IMR-90 (cell line): ENCODE data around the gene TEX44. TPM values are rescaled to one million over a fixed set of nuclear protein-coding genes. Genes with fewer than 3 reads are reported as not detected.

ENCODE experiments used
- ATAC-seq: fragments of 200-7000 bp; cut with Tn5 transposase; 2 replicates; pipeline ENCODE4 v1.9.1; 2020; ENCODE audit warnings: low read depth, mild to moderate bottlenecking, moderate library complexity
- BruUV-seq: library from RNA; stranded (reverse); fragments of 400-500 nt; replicated peaks from 2 replicates; lab custom pipeline; 2021; lab: Mats Ljungman, UMichigan
- CTCF ChIA-PET: fragments of 300-600 bp; formaldehyde crosslinking; extraction: SDS; loops from one replicate; lab custom pipeline; 2021; ENCODE audit warnings: antibody characterized with exemption; lab: Yijun Ruan, JAX
- POLR2A ChIA-PET: fragments of 300-600 bp; sonication (Branson Sonifier 250); formaldehyde crosslinking; loops from one replicate; lab custom pipeline; 2022; ENCODE audit warnings: antibody characterized with exemption; ENCODE audit not compliant: unreplicated experiment; lab: Charles Lee
- DNase-seq: peaks from one replicate; pipeline ENCODE4 v3.0.0; 2013
- H2AFZ ChIP-seq: replicated peaks from 2 replicates; pipeline ENCODE3; 2013; ENCODE audit warnings: low read length, mild to moderate bottlenecking; ENCODE audit not compliant: poor library complexity
- H2AK5ac ChIP-seq: 2 replicates; pipeline ENCODE4 v1.6.1; 2013; ENCODE audit warnings: low read depth, low read length, inconsistent platforms
- H2AK9ac ChIP-seq: replicated peaks from 2 replicates; pipeline ENCODE3; 2013; ENCODE audit warnings: mild to moderate bottlenecking, low read depth, low read length, moderate library complexity; ENCODE audit not compliant: poor library complexity
- H2BK120ac ChIP-seq: 2 replicates; pipeline ENCODE4 v1.6.1; 2013; ENCODE audit warnings: low read depth, low read length, inconsistent platforms
- H2BK15ac ChIP-seq: 3 replicates; pipeline ENCODE4 v1.6.1; 2013; ENCODE audit warnings: low read depth, low read length, inconsistent platforms
- H2BK20ac ChIP-seq: 2 replicates; pipeline ENCODE4 v1.6.1; 2013; ENCODE audit warnings: low read depth, mild to moderate bottlenecking, inconsistent platforms, low read length, moderate library complexity
- H2BK5ac ChIP-seq: 2 replicates; pipeline ENCODE4 v1.6.1; 2013; ENCODE audit warnings: mild to moderate bottlenecking, low read depth, low read length, inconsistent platforms; ENCODE audit not compliant: poor library complexity, severe bottlenecking
- H3K14ac ChIP-seq: replicated peaks from 2 replicates; pipeline ENCODE4 v1.6.1; 2013; ENCODE audit warnings: low read depth, low read length, inconsistent platforms
- H3K18ac ChIP-seq: 2 replicates; pipeline ENCODE4 v1.6.1; 2013; ENCODE audit warnings: low read depth, low read length, control low read depth
- H3K23ac ChIP-seq: 2 replicates; pipeline ENCODE4 v1.6.1; 2013; ENCODE audit warnings: low read depth, low read length, inconsistent platforms
- H3K27ac ChIP-seq: 2 replicates; pipeline ENCODE4 v1.5.1; 2013; ENCODE audit warnings: mild to moderate bottlenecking, control low read depth, low read length; ENCODE audit not compliant: insufficient read depth
- H3K27me3 ChIP-seq: 2 replicates; pipeline ENCODE4 v1.6.1; 2013; ENCODE audit warnings: low read length; ENCODE audit not compliant: control insufficient read depth, insufficient read depth
- H3K36me3 ChIP-seq: 2 replicates; pipeline ENCODE4 v1.6.1; 2013; ENCODE audit warnings: low read length, mixed read lengths; ENCODE audit not compliant: control insufficient read depth, insufficient read depth
- H3K4ac ChIP-seq: 2 replicates; pipeline ENCODE4 v1.6.1; 2013; ENCODE audit warnings: low read depth, low read length, inconsistent platforms
- H3K4me1 ChIP-seq: 2 replicates; pipeline ENCODE4 v1.6.1; 2013; ENCODE audit warnings: low read length, mixed read lengths; ENCODE audit not compliant: control insufficient read depth, insufficient read depth
- H3K4me2 ChIP-seq: 2 replicates; pipeline ENCODE4 v1.6.1; 2013; ENCODE audit warnings: low read depth, mild to moderate bottlenecking, control low read depth, low read length, moderate library complexity
- H3K4me3 ChIP-seq: 2 replicates; pipeline ENCODE4 v1.5.1; 2013; ENCODE audit warnings: low read depth, mild to moderate bottlenecking, control low read depth, low read length, moderate library complexity; ENCODE audit not compliant: insufficient read depth
- H3K56ac ChIP-seq: 2 replicates; pipeline ENCODE4 v1.6.1; 2013; ENCODE audit warnings: low read length, inconsistent platforms; ENCODE audit not compliant: insufficient read depth; ENCODE audit errors: extremely low read depth
- H3K79me1 ChIP-seq, 2 experiments: 2 replicates each; pipeline ENCODE4 v1.6.1; 2013; ENCODE audit warnings: low read length in 2 of 2, inconsistent platforms in 1 of 2, low read depth in 1 of 2
- H3K9ac ChIP-seq: 2 replicates; pipeline ENCODE4 v1.6.1; 2013; ENCODE audit warnings: low read depth, low read length, control low read depth
- H3K9me1 ChIP-seq: 2 replicates; pipeline ENCODE4 v1.6.1; 2013; ENCODE audit warnings: low read length, inconsistent platforms; ENCODE audit not compliant: insufficient read depth
- H3K9me3 ChIP-seq: 2 replicates; pipeline ENCODE4 v1.6.1; 2013; ENCODE audit warnings: low read length; ENCODE audit not compliant: control insufficient read depth, insufficient read depth
- H4K20me1 ChIP-seq: 2 replicates; pipeline ENCODE4 v1.6.1; 2013; ENCODE audit warnings: low read length, inconsistent platforms; ENCODE audit not compliant: insufficient read depth
- H4K5ac ChIP-seq: 2 replicates; pipeline ENCODE4 v1.6.1; 2013; ENCODE audit warnings: mild to moderate bottlenecking, low read depth, low read length, control low read depth
- H4K8ac ChIP-seq, 2 experiments: 2 replicates each; pipeline ENCODE4 v1.6.1; 2013; ENCODE audit warnings: low read depth in 2 of 2, low read length in 2 of 2, control low read depth in 1 of 2, inconsistent platforms in 1 of 2
- H4K91ac ChIP-seq: 2 replicates; pipeline ENCODE4 v1.6.1; 2013; ENCODE audit warnings: low read depth, low read length, inconsistent platforms; ENCODE audit not compliant: insufficient read depth
- CEBPB ChIP-seq: IDR thresholded peaks from 2 replicates; pipeline ENCODE4 v1.6.1; 2012; ENCODE audit warnings: low read depth, low read length, improper control_type of control experiment
- WGBS, 2 experiments: methylation state at CpG; one replicate each; pipeline versions ENCODE4 v1.1.5 to v1.1.7; 2013; ENCODE audit warnings: missing lambda C conversion rate in 2 of 2; ENCODE audit not compliant: insufficient read length in 1 of 2; ENCODE audit errors: extremely low coverage in 2 of 2; 5-methylcytosine and 5-hydroxymethylcytosine counted together
- dilution Hi-C: fragments of 300-500 bp; cut with HindIII; formaldehyde crosslinking; loops from one replicate; pipeline ENCODE4 v1.14.3; 2018; ENCODE audit warnings: low sequenced_read_pairs; ENCODE audit not compliant: unreplicated experiment
- in situ Hi-C: fragments of 300-500 bp; cut with MboI; formaldehyde crosslinking; loops from 3 replicates; pipeline ENCODE4 v1.14.3; 2019; ENCODE audit warnings: low sequenced_read_pairs, inconsistent platforms, mixed read lengths
- intact Hi-C: fragments of 100-400 bp; cut with micrococcal nuclease; formaldehyde crosslinking; loops from 2 replicates; pipeline ENCODE4 v1.10.0; 2022
- polyA plus RNA-seq, 3 experiments: library from polyadenylated mRNA; depleted of rRNA; stranded (reverse); fragments of >200 nt; gene quantifications; 2 replicates each; pipeline ENCODE4 v1.2.3, GENCODE V29; 2012; ENCODE audit warnings: low replicate concordance in 1 of 3
- total RNA-seq: library from RNA; depleted of rRNA; stranded (reverse); fragments of >200 nt; gene quantifications from 2 replicates; pipeline ENCODE4 v1.2.3, GENCODE V29; 2012

TEX44 gene
- total and polyA plus RNA-seq, 2 of the 4 experiments (the other 2 are of a cell fraction), result not detected

- Histone ChIP-seq H3K23ac (no peak overlapping the region), H2BK15ac (no peak overlapping the region), H3K9me3 (no peaks in the 10 kb centered on the region), H4K20me1 (no peaks in the 10 kb centered on the region), H4K91ac (no peak overlapping the region), H2AK9ac (no peak overlapping the region), H3K4me3 (no peak overlapping the region), H2BK20ac (no peak overlapping the region), H3K4me2 (no peak overlapping the region), H3K18ac (no peak overlapping the region), H3K4me1 (peaks cover 11% of the 10 kb centered on the region), H3K9ac (no peak overlapping the region), H3K27ac (no peak overlapping the region), H3K56ac (no peak overlapping the region), H3K79me1 (peaks cover 0 to 2% of the 10 kb centered on the region in 2 experiments; a peak in 1 of 4 replicates), H3K27me3 (0 out of 2 replicates have a peak, but pooled peaks cover 3% of the 10 kb centered on the region), H3K36me3 (no peaks in the 10 kb centered on the region), H3K4ac (no peak overlapping the region), H3K14ac (no peak overlapping the region), H4K8ac (no peak overlapping the region), H4K5ac (no peak overlapping the region), H2BK5ac (no peak overlapping the region), H3K9me1 (peaks cover 12% of the 10 kb centered on the region), H2BK120ac (no peak overlapping the region), H2AK5ac (no peak overlapping the region), H2AFZ (no peak overlapping the region)
- POLR2A ChIA-PET, result no interaction called here
- in situ Hi-C loops, result loop anchor here (5.0 kb wide), 1 partner anchor 83 kb away; no protein-coding TSS in a partner anchor
- no CpG with 5 or more reads among the region's 11 CpGs for WGBS, 2 experiments
- DNase-seq, result no peak
- TF ChIP-seq CEBPB, result no peak
- no TSS peak for BruUV-seq
- CTCF ChIA-PET, result interaction anchor here (0.6 to 1.6 kb wide), 12 partner anchors 9 to 88 kb away, joined by 3 to 13 read pairs (median 4); no protein-coding TSS in a partner anchor
- ATAC-seq, result no peak
- intact Hi-C loops, result loop anchor here (1.0 to 2.0 kb wide), 3 partner anchors 37 to 118 kb away; no protein-coding TSS in a partner anchor
- dilution Hi-C loops, result no loop called here
Observed at GRCh38 chr2:231600619-231601355, 8.1 kb downstream of the TEX44 start.
